GM23338 (cell line): Measurements from ENCODE around the gene TRIP10. TPM values are rescaled to one million over a fixed set of nuclear protein-coding genes. Genes with fewer than 3 reads are reported as not detected.

ENCODE experiments used
- ATAC-seq: fragments of 200-7000 bp; cut with Tn5 transposase; 3 replicates; pipeline ENCODE4 v1.9.1; 2020
- DNase-seq: peaks from one replicate; pipeline ENCODE4 v3.0.0-alpha.2; 2015; ENCODE audit warnings: low spot score
- H2AFZ ChIP-seq: fragments of 200-600 bp; sonication (generic); 2 replicates; pipeline ENCODE4 v1.8.0; 2016; ENCODE audit warnings: antibody characterized with exemption, mild to moderate bottlenecking, moderate library complexity
- H3F3A ChIP-seq: fragments of 200-600 bp; sonication (generic); replicated peaks from 2 replicates; pipeline ENCODE4 v1.8.0; 2017; ENCODE audit warnings: antibody characterized with exemption, mixed run types, low read depth
- H3K27ac ChIP-seq: fragments of 200-600 bp; sonication (generic); 2 replicates; pipeline ENCODE4 v1.6.1; 2016; ENCODE audit warnings: low read depth
- H3K27me3 ChIP-seq: fragments of 200-600 bp; sonication (generic); 2 replicates; pipeline ENCODE4 v1.8.0; 2016; ENCODE audit warnings: mild to moderate bottlenecking, mixed run types, moderate library complexity; ENCODE audit not compliant: insufficient read depth
- H3K36me3 ChIP-seq: fragments of 200-600 bp; sonication (generic); 2 replicates; pipeline ENCODE4 v1.8.0; 2016; ENCODE audit warnings: mild to moderate bottlenecking; ENCODE audit not compliant: insufficient read depth
- H3K4me1 ChIP-seq: fragments of 200-600 bp; sonication (generic); 2 replicates; pipeline ENCODE4 v1.8.0; 2016; ENCODE audit warnings: mild to moderate bottlenecking, moderate library complexity; ENCODE audit not compliant: insufficient read depth
- H3K4me2 ChIP-seq: fragments of 200-600 bp; sonication (generic); 2 replicates; pipeline ENCODE4 v1.7.1; 2017; ENCODE audit warnings: mixed run types
- H3K4me3 ChIP-seq: fragments of 200-600 bp; sonication (generic); 2 replicates; pipeline ENCODE4 v1.6.1; 2016; ENCODE audit warnings: mixed run types
- H3K79me2 ChIP-seq: fragments of 200-600 bp; sonication (generic); replicated peaks from 2 replicates; pipeline ENCODE4 v1.8.0; 2017; ENCODE audit warnings: mild to moderate bottlenecking; ENCODE audit not compliant: insufficient read depth
- H3K9me2 ChIP-seq: fragments of 200-600 bp; sonication (generic); 2 replicates; pipeline ENCODE4 v1.8.0; 2017; ENCODE audit not compliant: insufficient read depth
- H4K20me1 ChIP-seq: fragments of 200-600 bp; sonication (generic); replicated peaks from 2 replicates; pipeline ENCODE4 v1.8.0; 2017; ENCODE audit warnings: mild to moderate bottlenecking; ENCODE audit not compliant: insufficient read depth
- H3K27ac Mint-ChIP-seq: 2 replicates; pipeline ENCODE4 v1.8.0; 2020; ENCODE audit warnings: inconsistent platforms, mild to moderate bottlenecking, moderate library complexity, mixed read lengths
- H3K27me3 Mint-ChIP-seq: 3 replicates; pipeline ENCODE4 v1.8.0; 2022; ENCODE audit warnings: low read depth, mild to moderate bottlenecking, moderate library complexity, mixed read lengths, inconsistent platforms; ENCODE audit not compliant: insufficient read depth, poor library complexity
- H3K36me3 Mint-ChIP-seq: 3 replicates; pipeline ENCODE4 v1.8.0; 2021; ENCODE audit warnings: low read depth, mild to moderate bottlenecking, inconsistent platforms, moderate library complexity, mixed read lengths
- H3K4me1 Mint-ChIP-seq: 3 replicates; pipeline ENCODE4 v1.8.0; 2020; ENCODE audit warnings: mild to moderate bottlenecking, inconsistent platforms, mixed read lengths
- H3K4me3 Mint-ChIP-seq: 3 replicates; pipeline ENCODE4 v1.8.0; 2021; ENCODE audit warnings: moderate library complexity, mild to moderate bottlenecking, inconsistent platforms, mixed read lengths
- H3K9me3 Mint-ChIP-seq: 3 replicates; pipeline ENCODE4 v1.8.0; 2020; ENCODE audit warnings: moderate library complexity, mild to moderate bottlenecking, inconsistent platforms, mixed read lengths
- CREB1 ChIP-seq: fragments of 250-450 bp; sonication (Bioruptor Pico); IDR thresholded peaks from 2 replicates; pipeline ENCODE4 v1.5.0; 2020; ENCODE audit warnings: low read depth, mild to moderate bottlenecking, moderate library complexity
- JUNB ChIP-seq: IDR thresholded peaks from one replicate; pipeline ENCODE4 v1.6.1; 2016; ENCODE audit warnings: antibody characterized with exemption; ENCODE audit not compliant: unreplicated experiment
- long read RNA-seq: library from polyadenylated mRNA; unstranded; transcript quantifications from one replicate; pipeline ENCODE4 v2.0.0, GENCODE V29; 2020; ENCODE audit not compliant: unreplicated experiment
- polyA plus RNA-seq: library from polyadenylated mRNA; unstranded; fragments of >200 nt; fragmentation: Nextera tagmentation; extraction: Ambion mirVana; gene quantifications from 2 replicates; pipeline ENCODE4 v1.2.1, GENCODE V29; 2016
- total RNA-seq: library from RNA; depleted of rRNA; stranded (reverse); fragments of >200 nt; shearing (Covaris generic); gene quantifications from 2 replicates; pipeline ENCODE4 v1.2.3, GENCODE V29; 2014; rRNA removed
- TF ChIP-seq, protein P1 (sequence below): fragments of 250-450 bp; sonication (Bioruptor Pico); IDR thresholded peaks from 2 replicates; pipeline ENCODE4 v1.5.0; 2020; ENCODE audit warnings: mild to moderate bottlenecking, moderate library complexity

Gene TRIP10, protein sequence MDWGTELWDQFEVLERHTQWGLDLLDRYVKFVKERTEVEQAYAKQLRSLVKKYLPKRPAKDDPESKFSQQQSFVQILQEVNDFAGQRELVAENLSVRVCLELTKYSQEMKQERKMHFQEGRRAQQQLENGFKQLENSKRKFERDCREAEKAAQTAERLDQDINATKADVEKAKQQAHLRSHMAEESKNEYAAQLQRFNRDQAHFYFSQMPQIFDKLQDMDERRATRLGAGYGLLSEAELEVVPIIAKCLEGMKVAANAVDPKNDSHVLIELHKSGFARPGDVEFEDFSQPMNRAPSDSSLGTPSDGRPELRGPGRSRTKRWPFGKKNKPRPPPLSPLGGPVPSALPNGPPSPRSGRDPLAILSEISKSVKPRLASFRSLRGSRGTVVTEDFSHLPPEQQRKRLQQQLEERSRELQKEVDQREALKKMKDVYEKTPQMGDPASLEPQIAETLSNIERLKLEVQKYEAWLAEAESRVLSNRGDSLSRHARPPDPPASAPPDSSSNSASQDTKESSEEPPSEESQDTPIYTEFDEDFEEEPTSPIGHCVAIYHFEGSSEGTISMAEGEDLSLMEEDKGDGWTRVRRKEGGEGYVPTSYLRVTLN
- total RNA-seq, result 46.2 and 56.8 TPM in 2 replicates
- polyA plus RNA-seq, result 65.4 and 68.5 TPM in 2 replicates
- long read RNA-seq, transcript TRIP10-202 (14 exons, 2,035 nt), result major isoform, 11 of 20 reads
- long read RNA-seq, partial matches to known transcripts, result 6 of 20 reads
- long read RNA-seq, other reads (novel, unspliced or antisense), result 3 of 20 reads

DNA sequence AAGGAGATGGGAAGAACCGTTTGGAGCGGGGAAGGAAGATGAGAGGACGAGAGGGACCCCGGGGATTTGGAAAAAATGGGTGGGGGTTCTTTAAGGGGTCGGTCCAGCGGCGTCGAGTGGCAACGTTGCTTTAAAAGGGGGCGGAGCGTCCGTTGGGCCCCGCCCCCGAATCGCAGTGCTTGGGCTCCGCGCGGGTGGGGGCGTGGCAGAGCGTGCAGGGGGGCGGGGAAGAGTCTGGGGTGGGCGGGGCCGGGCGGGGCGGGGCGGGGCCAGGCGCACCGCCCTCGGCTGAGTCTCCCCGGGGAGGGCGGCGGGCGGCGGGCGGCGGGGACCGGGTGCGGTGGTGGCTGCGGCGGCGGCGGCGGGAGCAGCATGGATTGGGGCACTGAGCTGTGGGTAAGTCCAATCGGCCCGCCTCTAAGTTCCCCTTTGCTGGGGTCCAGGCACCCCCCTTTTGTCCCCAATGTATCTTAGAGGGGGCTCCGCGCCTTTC lies at the start of gene TRIP10:
Gene TRIP10, plus strand, starts transcription at position 291 of the 493 bp plus-strand sequence. Its CDS starts 82 bp downstream, at position 373.
- Mint-ChIP-seq H3K9me3 (no peaks in the 10 kb centered on the region), H3K27me3 (peaks cover 20% of the 10 kb centered on the region), H3K4me1 (peaks cover 53% of the 10 kb centered on the region), H3K36me3 (peaks cover 23% of the 10 kb centered on the region), H3K4me3 (peak within 1 kb of the TSS; percentile 95), H3K27ac (peak within 1 kb of the TSS; percentile 95)
- H2AFZ ChIP-seq, result peak within 1 kb of the TSS; percentile 89
- H3K27ac ChIP-seq, result peak within 1 kb of the TSS; percentile 95
- TF ChIP-seq CREB1 (CRISPR knock-in tag) (0 out of 2 replicates have a peak, but pooled peaks have one; percentile 10), JUNB (no peak)
- TF ChIP-seq, protein P1, sequence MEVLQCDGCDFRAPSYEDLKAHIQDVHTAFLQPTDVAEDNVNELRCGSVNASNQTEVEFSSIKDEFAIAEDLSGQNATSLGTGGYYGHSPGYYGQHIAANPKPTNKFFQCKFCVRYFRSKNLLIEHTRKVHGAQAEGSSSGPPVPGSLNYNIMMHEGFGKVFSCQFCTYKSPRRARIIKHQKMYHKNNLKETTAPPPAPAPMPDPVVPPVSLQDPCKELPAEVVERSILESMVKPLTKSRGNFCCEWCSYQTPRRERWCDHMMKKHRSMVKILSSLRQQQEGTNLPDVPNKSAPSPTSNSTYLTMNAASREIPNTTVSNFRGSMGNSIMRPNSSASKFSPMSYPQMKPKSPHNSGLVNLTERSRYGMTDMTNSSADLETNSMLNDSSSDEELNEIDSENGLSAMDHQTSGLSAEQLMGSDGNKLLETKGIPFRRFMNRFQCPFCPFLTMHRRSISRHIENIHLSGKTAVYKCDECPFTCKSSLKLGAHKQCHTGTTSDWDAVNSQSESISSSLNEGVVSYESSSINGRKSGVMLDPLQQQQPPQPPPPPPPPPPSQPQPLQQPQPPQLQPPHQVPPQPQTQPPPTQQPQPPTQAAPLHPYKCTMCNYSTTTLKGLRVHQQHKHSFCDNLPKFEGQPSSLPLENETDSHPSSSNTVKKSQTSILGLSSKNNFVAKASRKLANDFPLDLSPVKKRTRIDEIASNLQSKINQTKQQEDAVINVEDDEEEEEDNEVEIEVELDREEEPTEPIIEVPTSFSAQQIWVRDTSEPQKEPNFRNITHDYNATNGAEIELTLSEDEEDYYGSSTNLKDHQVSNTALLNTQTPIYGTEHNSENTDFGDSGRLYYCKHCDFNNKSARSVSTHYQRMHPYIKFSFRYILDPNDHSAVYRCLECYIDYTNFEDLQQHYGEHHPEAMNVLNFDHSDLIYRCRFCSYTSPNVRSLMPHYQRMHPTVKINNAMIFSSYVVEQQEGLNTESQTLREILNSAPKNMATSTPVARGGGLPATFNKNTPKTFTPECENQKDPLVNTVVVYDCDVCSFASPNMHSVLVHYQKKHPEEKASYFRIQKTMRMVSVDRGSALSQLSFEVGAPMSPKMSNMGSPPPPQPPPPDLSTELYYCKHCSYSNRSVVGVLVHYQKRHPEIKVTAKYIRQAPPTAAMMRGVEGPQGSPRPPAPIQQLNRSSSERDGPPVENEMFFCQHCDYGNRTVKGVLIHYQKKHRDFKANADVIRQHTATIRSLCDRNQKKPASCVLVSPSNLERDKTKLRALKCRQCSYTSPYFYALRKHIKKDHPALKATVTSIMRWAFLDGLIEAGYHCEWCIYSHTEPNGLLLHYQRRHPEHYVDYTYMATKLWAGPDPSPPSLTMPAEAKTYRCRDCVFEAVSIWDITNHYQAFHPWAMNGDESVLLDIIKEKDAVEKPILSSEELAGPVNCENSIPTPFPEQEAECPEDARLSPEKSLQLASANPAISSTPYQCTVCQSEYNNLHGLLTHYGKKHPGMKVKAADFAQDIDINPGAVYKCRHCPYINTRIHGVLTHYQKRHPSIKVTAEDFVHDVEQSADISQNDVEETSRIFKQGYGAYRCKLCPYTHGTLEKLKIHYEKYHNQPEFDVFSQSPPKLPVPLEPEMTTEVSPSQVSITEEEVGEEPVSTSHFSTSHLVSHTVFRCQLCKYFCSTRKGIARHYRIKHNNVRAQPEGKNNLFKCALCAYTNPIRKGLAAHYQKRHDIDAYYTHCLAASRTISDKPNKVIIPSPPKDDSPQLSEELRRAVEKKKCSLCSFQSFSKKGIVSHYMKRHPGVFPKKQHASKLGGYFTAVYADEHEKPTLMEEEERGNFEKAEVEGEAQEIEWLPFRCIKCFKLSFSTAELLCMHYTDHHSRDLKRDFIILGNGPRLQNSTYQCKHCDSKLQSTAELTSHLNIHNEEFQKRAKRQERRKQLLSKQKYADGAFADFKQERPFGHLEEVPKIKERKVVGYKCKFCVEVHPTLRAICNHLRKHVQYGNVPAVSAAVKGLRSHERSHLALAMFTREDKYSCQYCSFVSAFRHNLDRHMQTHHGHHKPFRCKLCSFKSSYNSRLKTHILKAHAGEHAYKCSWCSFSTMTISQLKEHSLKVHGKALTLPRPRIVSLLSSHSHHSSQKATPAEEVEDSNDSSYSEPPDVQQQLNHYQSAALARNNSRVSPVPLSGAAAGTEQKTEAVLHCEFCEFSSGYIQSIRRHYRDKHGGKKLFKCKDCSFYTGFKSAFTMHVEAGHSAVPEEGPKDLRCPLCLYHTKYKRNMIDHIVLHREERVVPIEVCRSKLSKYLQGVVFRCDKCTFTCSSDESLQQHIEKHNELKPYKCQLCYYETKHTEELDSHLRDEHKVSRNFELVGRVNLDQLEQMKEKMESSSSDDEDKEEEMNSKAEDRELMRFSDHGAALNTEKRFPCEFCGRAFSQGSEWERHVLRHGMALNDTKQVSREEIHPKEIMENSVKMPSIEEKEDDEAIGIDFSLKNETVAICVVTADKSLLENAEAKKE (CRISPR knock-in tag), result no peak
- no peaks in the 10 kb centered on the region for H3K9me2 ChIP-seq
- peaks cover 34% of the 10 kb centered on the region for H3K79me2 ChIP-seq
- H3K4me1 ChIP-seq, result peaks cover 36% of the 10 kb centered on the region
- ATAC-seq (peak; percentile 0; the same call in 1 of the 3 replicates), DNase-seq (peak; percentile 84)
- peaks cover 15% of the 10 kb centered on the region; the same call in 1 of the 2 replicates for H4K20me1 ChIP-seq
- H3F3A ChIP-seq, result 0 out of 2 replicates have a peak, but pooled peaks cover 11% of the 10 kb centered on the region
- no peaks in the 10 kb centered on the region for H3K27me3 ChIP-seq
- H3K4me3 ChIP-seq, result peak within 1 kb of the TSS; percentile 94
- H3K4me2 ChIP-seq, result peak within 1 kb of the TSS; percentile 96
- peaks cover 18% of the 10 kb centered on the region; the same call in 1 of the 2 replicates for H3K36me3 ChIP-seq
